NCI-H2196 treated with DMSO at 0.1 percent for 48 hours (cell line): ENCODE results near the gene DOLK.

Experiments used
- DNase-seq: peaks from one replicate; lab custom pipeline; 2025; ENCODE audit not compliant: unreplicated experiment; lab: John Stamatoyannopoulos, UW

DOLK gene

GRCh38 chr9:128936171-128936865, 11.1 kb downstream of the DOLK start:
- no peak for DNase-seq

DNA sequence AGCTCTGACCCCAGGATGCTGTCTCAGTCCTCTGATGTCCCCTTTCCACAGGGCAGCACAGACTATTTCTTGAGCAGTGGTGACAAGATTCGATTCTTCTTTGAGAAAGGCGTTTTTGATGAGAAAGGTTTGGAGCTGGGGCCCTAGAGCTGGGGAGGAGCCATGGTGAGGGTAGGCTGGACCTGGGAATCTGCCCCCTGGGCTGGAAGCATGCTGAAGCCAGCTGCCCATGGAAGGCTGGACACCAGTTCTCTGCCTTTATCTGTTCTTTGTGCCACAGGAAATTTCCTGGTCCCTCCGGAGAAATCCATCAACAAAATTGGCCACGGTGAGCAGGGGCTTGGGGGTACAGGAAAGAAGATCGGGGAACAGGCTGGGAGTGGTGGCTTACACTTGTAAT, 13.7 kb downstream of the DOLK start:
- DNase-seq, result no peak

- no peak for DNase-seq
Observed at GRCh38 chr9:128929560-128929959, 17.8 kb downstream of the DOLK start.

GRCh38 chr9:128928624-128929023, 18.8 kb downstream of the DOLK start:
- no peak for DNase-seq

DNA sequence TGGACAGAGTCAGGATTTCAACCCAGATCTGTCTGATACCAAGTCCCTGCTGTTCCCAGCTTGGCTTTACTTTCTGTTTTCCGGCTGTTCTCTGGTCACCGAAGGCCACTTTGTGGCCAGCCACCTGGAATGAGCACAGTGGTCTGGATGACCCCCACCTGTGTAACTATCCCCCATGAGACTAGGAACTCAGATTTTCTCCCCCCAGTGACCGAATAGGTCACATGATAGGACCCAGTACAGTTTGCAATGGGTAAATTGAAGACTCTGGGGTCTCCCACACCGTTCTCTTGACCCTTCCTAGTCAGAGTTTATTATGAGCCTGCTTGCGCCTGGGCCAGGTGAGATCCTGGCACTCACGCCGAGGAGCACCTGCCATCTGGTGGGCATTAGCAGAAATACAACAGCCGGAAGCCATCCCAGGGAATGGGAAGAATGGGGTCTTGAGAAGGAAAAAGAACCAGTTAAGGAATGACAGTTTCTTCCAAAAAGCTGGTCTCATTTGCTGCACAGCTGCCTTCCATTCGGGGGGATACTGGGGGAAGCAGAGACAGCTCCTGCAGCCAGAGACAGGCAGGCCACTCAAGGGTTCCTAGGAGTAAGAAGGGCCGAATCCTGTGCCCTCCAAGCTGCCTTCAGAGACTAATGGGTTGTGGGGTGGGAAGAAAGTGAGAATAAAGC, 19.5 kb downstream of the DOLK start:
- DNase-seq, result peak; percentile 45

DNA sequence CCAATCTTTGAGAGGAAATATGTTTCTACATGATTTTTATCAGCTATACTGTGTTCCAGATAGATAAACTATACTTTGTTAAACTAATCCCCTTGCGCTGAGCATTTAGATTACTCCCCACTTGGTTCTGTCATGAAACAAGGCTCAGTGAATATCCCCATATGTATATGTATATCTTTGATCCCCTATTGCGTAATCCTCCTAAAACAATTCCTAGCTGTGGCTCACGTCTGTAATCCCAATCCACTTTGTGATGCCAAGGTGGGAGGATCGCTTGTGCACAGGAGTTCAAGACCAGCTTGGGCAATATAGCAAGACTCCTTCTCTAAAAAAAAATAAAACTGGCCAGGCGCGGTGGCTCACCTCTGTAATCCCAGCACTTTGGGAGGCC, 23.9 kb downstream of the DOLK start:
- DNase-seq, result no peak

- no peak for DNase-seq
Observed at GRCh38 chr9:128921881-128922763, 25.3 kb downstream of the DOLK start.

- DNase-seq, result peak; percentile 38
Observed at GRCh38 chr9:128920381-128921058, 26.9 kb downstream of the DOLK start, which contains the start of gene PHYHD1. Gene PHYHD1 (plus strand): TSS chr9:128920982. CDS start chr9:128922324, 1,342 bp downstream.

GRCh38 chr9:128919402-128920089, 27.9 kb downstream of the DOLK start:
- DNase-seq, result no peak

DNA sequence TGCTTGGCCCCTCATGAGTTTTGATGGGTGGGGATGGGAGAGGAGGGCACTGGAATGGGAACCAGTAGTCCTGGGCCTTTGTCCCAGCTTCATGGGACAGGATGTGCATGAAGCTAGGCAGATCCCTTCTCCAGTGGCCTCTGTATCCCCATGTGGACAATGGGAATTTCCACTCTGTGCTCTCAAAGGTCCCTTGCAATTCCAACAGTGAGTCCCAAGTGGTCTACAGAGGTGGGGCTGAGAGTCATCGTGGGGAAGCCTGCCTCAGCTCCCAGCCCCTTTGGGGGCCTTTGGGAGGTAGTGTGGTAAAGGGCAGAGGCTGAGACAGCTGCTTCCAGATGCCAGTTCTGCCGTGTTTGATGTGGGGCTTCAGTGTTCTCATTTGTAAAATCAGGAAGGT, 28.5 kb downstream of the DOLK start:
- DNase-seq, result no peak

DNA sequence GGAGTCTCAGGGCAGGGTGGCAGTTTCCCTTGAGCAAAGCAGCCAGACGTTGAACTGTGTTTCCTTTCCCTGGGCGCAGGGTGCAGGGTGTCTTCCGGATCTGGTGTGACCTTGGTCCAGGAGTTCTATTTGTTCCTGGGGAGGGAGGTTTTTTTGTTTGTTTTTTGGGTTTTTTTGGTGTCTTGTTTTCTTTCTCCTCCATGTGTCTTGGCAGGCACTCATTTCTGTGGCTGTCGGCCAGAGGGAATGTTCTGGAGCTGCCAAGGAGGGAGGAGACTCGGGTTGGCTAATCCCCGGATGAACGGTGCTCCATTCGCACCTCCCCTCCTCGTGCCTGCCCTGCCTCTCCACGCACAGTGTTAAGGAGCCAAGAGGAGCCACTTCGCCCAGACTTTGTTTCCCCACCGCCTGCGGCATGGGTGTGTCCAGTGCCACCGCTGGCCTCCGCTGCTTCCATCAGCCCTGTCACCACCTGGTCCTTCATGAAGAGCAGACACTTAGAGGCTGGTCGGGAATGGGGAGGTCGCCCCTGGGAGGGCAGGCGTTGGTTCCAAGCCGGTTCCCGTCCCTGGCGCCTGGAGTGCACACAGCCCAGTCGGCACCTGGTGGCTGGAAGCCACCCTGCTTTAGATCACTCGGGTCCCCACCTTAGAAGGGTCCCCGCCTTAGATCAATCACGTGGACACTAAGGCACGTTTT, 30.1 kb downstream of the DOLK start:
- DNase-seq, result peak; percentile 73

GRCh38 chr9:128916745-128917144, 30.7 kb downstream of the DOLK start:
- no peak for DNase-seq

GRCh38 chr9:128916204-128916603, 31.2 kb downstream of the DOLK start:
- no peak for DNase-seq

DNA sequence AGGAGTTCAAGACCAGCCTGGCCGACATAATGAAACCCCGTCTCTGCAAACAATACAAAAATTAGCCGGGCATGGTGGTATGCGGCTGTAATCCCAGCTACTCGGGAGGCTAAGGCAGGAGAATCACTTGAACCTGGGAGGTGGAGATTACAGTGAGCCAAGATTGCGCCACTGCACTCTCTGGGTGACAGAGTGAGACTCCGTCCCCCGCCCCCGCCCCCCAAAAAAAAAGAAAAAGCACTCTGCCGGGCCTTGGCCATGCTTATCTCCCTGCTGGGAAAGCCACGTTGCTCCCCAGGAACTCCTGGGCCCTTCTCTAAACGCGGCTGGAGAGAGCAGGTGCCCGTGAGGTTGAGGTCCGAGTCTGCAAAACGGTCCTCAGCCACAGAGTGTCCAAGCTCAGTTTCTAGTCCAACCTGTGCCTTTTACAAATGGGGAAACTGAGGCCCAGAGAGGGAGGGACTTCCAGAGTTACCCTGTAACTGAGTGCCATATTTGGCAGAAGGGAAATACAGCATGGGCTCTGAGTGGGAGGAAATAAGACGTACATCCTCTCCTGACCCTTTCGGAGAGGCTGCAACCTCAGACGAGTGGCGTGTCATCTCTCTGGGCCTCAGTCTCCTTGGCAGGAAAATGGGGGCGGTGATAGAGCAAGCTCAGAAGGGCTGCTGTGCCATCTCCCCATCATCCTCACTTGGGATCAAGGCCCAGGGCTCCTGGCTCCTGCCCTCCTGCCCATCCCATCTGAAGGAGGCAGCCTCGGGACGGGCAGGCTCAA, 33.2 kb downstream of the DOLK start:
- DNase-seq, result no peak

- DNase-seq, result no peak
Observed at GRCh38 chr9:128913048-128913900, 34.1 kb downstream of the DOLK start.

GRCh38 chr9:128912270-128912853, 35.0 kb downstream of the DOLK start:
- no peak for DNase-seq

DNA sequence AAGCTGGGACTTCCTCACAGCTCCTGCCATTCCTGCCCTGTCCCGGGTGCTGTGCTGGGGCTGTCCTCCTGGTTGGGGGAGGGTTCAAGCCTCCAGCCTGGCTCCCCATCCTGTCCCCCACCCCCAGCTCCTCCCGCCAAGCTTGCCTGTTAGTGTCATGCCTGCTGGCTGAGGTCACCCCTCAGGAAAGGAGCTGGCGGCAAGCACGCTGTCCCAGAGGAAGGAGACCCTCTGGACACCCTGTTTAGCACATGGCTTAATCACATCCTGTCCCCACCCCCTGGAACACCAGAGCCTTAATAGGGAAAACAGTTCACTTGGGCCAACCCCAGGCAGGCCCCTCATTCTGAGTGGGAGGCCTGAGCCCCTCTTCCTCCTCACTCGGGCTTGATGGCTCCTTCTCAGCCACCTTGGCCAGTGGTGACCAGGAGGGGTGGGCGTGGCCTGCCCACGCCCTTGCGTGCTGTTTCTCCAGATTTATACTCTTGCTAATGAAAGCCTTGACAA, 35.8 kb downstream of the DOLK start:
- no peak for DNase-seq

DNA sequence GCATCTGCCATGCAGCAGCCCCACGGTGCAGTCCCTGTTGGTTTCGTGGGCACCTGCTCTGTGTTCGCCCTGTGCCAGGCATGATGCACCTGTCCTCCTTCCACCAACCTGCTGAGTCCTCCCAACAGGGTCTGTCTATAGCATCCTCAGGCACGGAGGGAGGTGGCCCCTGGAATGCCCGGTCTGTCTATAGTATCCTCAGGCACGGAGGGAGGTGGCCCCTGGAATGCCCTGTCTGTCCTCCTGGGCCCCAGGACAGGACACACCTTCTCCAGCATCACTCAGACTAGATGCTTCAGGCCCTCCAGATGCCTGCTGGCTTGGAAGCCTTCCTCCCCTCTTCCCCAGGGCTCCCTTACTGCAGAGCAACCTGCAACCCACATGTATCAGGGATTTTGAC, 36.5 kb downstream of the DOLK start:
- no peak for DNase-seq
